ENCODE results near the gene GUCY2F.

Gene GUCY2F

DNA sequence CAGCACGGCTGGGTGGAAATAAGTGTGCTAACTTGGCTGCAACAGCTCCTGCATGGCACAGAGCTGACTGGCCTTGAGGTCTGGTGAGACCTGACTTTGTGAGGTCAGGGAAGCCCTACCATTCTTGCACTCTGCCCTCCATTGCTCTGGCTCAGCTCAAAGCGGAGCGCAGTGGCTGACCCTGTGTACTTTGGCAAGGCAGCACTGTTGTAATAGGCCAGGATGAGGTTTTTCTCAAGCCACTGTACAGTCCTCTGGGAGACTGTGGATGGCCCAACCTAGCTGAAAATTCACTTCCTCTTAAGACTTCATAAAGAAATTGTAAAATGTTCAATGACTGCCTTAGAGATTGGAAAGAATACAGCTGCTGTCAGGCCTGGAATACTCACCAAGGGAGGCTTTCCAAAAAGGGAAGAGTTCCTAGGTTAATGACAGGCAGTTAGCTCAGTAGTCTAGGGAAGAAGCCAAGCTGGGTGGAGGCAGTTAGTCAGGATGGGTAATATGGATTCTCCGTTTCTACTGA, 129.8 kb downstream of the GUCY2F start:
- FAIRE-seq, result no peak
- no peak for DNase-seq (ENCODE audit: insufficient read length, low spot score)

DNA sequence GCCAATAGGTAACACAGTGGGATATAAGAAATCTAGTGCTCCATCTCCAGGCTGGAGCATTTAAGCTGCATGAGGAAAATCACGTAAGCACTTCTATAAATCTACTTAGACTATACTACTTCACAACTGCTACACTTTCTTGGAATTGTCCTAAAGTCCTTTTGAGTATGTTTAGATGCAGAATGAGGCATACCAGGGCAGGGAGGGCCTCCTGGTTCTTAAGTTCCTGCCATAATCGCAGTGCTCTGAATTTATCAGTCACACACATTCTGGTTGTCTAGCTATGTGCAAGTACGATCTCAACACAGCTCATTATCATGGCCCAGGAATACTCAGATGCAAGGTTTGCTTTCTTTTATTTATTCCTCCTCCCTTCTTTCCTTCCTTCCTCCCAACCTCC, 130.3 kb downstream of the GUCY2F start:
- no peak for DNase-seq (ENCODE audit: insufficient read length, low spot score)
- no peak for FAIRE-seq
- TF ChIP-seq PAX5 (IDR thresholded peaks at IDR 0.05; ENCODE audit: insufficient read depth, low read length, severe bottlenecking), result no peak
- TF ChIP-seq POLR2A (IDR thresholded peaks at IDR 0.05; ENCODE audit: low read depth, low read length), result no peak
- TF ChIP-seq POLR2AphosphoS5 (IDR thresholded peaks at IDR 0.05; ENCODE audit: low read depth, low read length), result no peak
- TF ChIP-seq TAF1 (IDR thresholded peaks at IDR 0.05; ENCODE audit: low read depth, low read length), result no peak
- TF ChIP-seq SPI1 (IDR thresholded peaks at IDR 0.05; ENCODE audit: low read depth, low read length), result no peak
- no peak for TF ChIP-seq POU2F2 (IDR thresholded peaks at IDR 0.05; ENCODE audit: low read depth, low read length)

More for the DNA sequence above, 129.8 kb downstream of the GUCY2F start:
- TF ChIP-seq POLR2A (IDR thresholded peaks at IDR 0.05; ENCODE audit: low read depth, low read length), result no peak
- no peak for TF ChIP-seq PAX5 (IDR thresholded peaks at IDR 0.05; ENCODE audit: insufficient read depth, low read length, severe bottlenecking)
- TF ChIP-seq TAF1 (IDR thresholded peaks at IDR 0.05; ENCODE audit: low read depth, low read length), result no peak
- no peak for TF ChIP-seq POU2F2 (IDR thresholded peaks at IDR 0.05; ENCODE audit: low read depth, low read length)
- TF ChIP-seq SPI1 (IDR thresholded peaks at IDR 0.05; ENCODE audit: low read depth, low read length), result no peak
- no peak for TF ChIP-seq POLR2AphosphoS5 (IDR thresholded peaks at IDR 0.05; ENCODE audit: low read depth, low read length)

DNA sequence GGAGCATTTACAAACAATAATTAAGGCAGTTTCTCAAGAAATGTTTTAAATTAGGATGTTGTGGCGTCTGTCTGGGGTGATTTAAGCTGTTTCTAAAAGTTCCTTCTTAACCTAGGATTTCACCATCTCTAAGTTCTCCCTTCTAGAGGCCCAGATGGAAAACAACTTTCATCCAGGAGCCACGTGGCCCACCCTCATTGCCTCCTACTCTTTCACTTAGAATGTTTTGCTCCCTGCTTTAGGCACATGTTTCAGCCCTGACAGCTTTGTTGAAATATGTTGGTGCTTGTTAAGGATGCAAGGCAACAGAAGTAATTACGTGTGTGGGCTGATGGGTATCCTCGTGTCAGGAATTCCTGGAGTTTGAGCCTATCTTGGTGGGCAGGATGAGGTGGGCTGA, 131.3 kb downstream of the GUCY2F start:
- no peak for FAIRE-seq
- DNase-seq (ENCODE audit: insufficient read length, low spot score), result no peak
- TF ChIP-seq POLR2A (IDR thresholded peaks at IDR 0.05; ENCODE audit: low read depth, low read length) (no peak), PAX5 (IDR thresholded peaks at IDR 0.05; ENCODE audit: insufficient read depth, low read length, severe bottlenecking) (no peak), POLR2AphosphoS5 (IDR thresholded peaks at IDR 0.05; ENCODE audit: low read depth, low read length) (no peak), SPI1 (IDR thresholded peaks at IDR 0.05; ENCODE audit: low read depth, low read length) (no peak), TAF1 (IDR thresholded peaks at IDR 0.05; ENCODE audit: low read depth, low read length) (no peak), POU2F2 (IDR thresholded peaks at IDR 0.05; ENCODE audit: low read depth, low read length) (no peak)

DNA sequence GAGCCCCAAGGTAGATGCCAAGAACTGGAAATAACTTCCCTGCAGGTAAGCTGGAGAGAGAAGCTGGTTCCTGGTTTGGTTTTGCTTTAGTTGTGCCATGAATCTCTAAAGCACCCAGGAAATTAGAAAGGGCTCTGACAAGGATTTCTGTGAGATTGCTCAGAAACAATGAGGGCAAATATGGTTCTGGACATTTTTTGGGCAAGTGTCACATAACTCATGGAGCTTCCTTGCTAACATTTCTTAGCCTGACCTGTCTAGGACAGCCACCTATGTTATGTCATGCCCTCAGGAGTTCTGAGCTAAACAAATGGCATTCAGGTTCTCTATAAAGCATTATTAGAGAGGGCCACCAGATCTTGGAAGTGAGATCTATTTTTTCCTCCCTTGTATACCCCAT, 131.8 kb downstream of the GUCY2F start:
- TF ChIP-seq PAX5 (IDR thresholded peaks at IDR 0.05; ENCODE audit: insufficient read depth, low read length, severe bottlenecking), result no peak
- DNase-seq (ENCODE audit: insufficient read length, low spot score), result no peak
- FAIRE-seq, result no peak

DNA sequence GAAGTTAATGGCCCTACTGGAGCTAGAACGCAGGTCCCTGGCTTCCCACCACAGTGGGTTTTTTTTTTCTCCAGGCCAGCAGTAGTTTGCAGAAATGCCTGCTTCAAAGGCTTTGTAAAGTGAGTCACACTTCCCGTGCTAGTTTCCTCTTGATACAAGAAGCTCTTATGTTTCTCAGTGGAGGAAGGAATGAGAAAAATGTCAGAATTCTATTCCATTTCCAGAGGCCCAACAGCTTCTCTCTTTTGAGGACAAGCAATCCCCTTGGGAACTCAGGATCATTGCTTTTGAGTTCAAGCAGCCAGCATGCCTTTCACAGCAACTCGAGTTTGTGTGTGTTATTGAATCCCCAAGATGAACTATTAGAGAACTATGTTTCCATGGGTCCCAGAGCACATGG, 134.3 kb downstream of the GUCY2F start:
- DNase-seq (ENCODE audit: insufficient read length, low spot score) (no peak), FAIRE-seq (no peak)
- TF ChIP-seq PAX5 (IDR thresholded peaks at IDR 0.05; ENCODE audit: insufficient read depth, low read length, severe bottlenecking) (no peak), POLR2A (IDR thresholded peaks at IDR 0.05; ENCODE audit: low read depth, low read length) (no peak), POLR2AphosphoS5 (IDR thresholded peaks at IDR 0.05; ENCODE audit: low read depth, low read length) (no peak), TAF1 (IDR thresholded peaks at IDR 0.05; ENCODE audit: low read depth, low read length) (no peak), POU2F2 (IDR thresholded peaks at IDR 0.05; ENCODE audit: low read depth, low read length) (no peak), SPI1 (IDR thresholded peaks at IDR 0.05; ENCODE audit: low read depth, low read length) (no peak)

DNA sequence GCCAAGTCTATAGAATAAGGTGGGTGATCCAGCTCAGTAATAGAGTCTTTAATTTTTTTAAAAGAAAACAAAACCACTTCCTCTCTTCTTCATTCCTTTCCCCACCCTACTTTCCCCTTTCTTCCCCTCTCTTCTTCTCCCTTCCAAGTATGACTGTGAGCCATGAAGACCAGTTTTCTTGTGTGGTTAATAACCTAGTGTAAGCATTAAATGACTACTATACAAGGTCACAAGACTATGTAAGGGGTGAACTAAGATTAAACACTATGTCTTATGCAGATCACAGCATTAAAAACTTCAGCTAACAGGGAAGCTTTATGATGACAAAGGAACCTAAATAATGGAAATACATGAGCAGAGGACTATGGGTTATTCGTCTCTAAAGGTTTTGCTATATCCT, 135.4 kb downstream of the GUCY2F start:
- DNase-seq (ENCODE audit: insufficient read length, low spot score) (no peak), FAIRE-seq (no peak)
- TF ChIP-seq POU2F2 (IDR thresholded peaks at IDR 0.05; ENCODE audit: low read depth, low read length) (no peak), SPI1 (IDR thresholded peaks at IDR 0.05; ENCODE audit: low read depth, low read length) (no peak), POLR2AphosphoS5 (IDR thresholded peaks at IDR 0.05; ENCODE audit: low read depth, low read length) (no peak), POLR2A (IDR thresholded peaks at IDR 0.05; ENCODE audit: low read depth, low read length) (no peak), PAX5 (IDR thresholded peaks at IDR 0.05; ENCODE audit: insufficient read depth, low read length, severe bottlenecking) (no peak), TAF1 (IDR thresholded peaks at IDR 0.05; ENCODE audit: low read depth, low read length) (no peak)

DNA sequence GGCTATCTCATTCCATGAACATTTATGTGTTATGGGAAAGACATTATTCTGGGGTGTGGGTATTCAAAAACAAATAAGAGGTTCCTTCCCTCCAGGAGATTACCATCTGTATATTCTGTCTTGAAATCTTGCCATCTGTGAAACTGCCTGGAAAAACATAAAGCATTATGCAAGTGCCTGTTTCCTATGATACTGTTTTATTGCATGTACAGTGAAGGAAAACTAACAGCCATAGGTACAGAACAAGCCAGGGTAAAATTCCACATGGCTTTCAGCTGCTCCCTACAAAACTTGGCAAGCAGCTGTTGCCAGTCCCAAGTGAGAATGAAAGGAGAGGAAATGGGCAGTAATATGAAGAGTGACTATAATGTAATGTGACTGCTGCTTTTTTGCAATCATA, 136.0 kb downstream of the GUCY2F start:
- FAIRE-seq (no peak), DNase-seq (ENCODE audit: insufficient read length, low spot score) (no peak)
- no peak for TF ChIP-seq POLR2A (IDR thresholded peaks at IDR 0.05; ENCODE audit: low read depth, low read length)
- no peak for TF ChIP-seq POU2F2 (IDR thresholded peaks at IDR 0.05; ENCODE audit: low read depth, low read length)
- no peak for TF ChIP-seq TAF1 (IDR thresholded peaks at IDR 0.05; ENCODE audit: low read depth, low read length)
- TF ChIP-seq PAX5 (IDR thresholded peaks at IDR 0.05; ENCODE audit: insufficient read depth, low read length, severe bottlenecking), result no peak
- no peak for TF ChIP-seq SPI1 (IDR thresholded peaks at IDR 0.05; ENCODE audit: low read depth, low read length)
- TF ChIP-seq POLR2AphosphoS5 (IDR thresholded peaks at IDR 0.05; ENCODE audit: low read depth, low read length), result no peak

DNA sequence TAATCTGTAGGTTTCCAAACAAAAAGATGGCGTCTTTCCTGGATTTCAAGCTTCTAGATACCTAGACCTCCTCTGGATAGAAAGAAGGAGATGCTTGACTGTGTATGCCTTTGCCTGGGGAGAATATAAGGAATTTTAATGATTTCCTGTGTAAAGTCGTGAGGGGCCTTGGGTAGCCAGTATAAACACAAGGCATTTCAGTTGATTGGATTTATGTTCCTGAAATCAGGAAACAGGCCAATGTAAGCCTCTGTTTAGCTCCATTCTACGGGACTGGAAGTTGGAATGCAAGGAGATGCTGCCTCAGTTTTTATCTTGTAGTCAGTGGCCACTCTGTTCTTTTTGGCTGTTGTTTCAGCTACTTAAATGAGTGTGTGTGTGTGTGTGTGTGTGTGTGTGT, 137.2 kb downstream of the GUCY2F start:
- no peak for TF ChIP-seq POU2F2 (IDR thresholded peaks at IDR 0.05; ENCODE audit: low read depth, low read length)
- TF ChIP-seq TAF1 (IDR thresholded peaks at IDR 0.05; ENCODE audit: low read depth, low read length), result no peak
- TF ChIP-seq PAX5 (IDR thresholded peaks at IDR 0.05; ENCODE audit: insufficient read depth, low read length, severe bottlenecking), result no peak
- no peak for TF ChIP-seq POLR2A (IDR thresholded peaks at IDR 0.05; ENCODE audit: low read depth, low read length)
- no peak for DNase-seq (ENCODE audit: insufficient read length, low spot score)
- FAIRE-seq, result no peak

DNA sequence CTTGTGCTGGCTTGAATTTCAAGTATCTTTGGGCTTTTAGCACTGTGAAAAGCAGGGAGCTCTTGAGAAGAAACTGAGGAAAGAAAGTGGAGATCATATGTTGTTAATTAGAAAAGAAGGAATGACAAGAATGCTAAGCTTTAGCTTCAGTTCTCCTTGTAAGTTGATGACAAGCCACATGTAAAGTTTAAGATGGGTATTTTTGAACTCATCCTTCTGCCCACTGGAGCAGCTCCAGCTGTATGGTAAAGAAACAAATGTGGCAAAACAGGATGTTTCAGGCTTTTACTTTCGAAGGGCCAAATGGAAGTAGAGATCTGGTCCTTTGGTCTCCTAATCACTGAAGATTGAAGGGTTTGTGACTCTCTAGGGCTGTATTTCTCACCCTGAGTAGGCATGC, 137.8 kb downstream of the GUCY2F start:
- no peak for DNase-seq (ENCODE audit: insufficient read length, low spot score)
- FAIRE-seq, result no peak
- TF ChIP-seq SPI1 (IDR thresholded peaks at IDR 0.05; ENCODE audit: low read depth, low read length) (no peak), POLR2A (IDR thresholded peaks at IDR 0.05; ENCODE audit: low read depth, low read length) (no peak), PAX5 (IDR thresholded peaks at IDR 0.05; ENCODE audit: insufficient read depth, low read length, severe bottlenecking) (no peak), TAF1 (IDR thresholded peaks at IDR 0.05; ENCODE audit: low read depth, low read length) (no peak), POU2F2 (IDR thresholded peaks at IDR 0.05; ENCODE audit: low read depth, low read length) (no peak), POLR2AphosphoS5 (IDR thresholded peaks at IDR 0.05; ENCODE audit: low read depth, low read length) (no peak)

DNA sequence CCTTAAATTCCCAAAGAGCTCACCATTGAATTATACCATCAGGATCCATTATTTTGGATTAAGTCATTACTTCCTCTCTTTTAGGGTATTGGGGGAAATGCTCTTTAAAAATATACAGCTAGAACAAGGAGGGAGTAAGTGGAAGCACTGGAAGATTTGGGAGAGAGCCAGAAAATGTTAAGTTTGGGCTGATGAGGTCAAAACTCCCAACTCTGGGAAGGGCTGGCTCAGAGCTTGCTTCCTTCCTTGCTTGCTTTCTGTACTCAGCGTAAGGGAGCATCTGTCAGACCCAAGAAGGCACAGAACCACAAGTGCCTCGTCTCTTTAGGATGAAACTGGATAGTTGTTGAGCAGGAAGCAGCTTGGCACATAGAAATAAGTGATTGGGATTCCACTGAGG, 138.2 kb downstream of the GUCY2F start:
- TF ChIP-seq POU2F2 (IDR thresholded peaks at IDR 0.05; ENCODE audit: low read depth, low read length), result no peak
- TF ChIP-seq TAF1 (IDR thresholded peaks at IDR 0.05; ENCODE audit: low read depth, low read length), result no peak
- TF ChIP-seq POLR2A (IDR thresholded peaks at IDR 0.05; ENCODE audit: low read depth, low read length), result no peak
- TF ChIP-seq PAX5 (IDR thresholded peaks at IDR 0.05; ENCODE audit: insufficient read depth, low read length, severe bottlenecking), result no peak
- no peak for TF ChIP-seq POLR2AphosphoS5 (IDR thresholded peaks at IDR 0.05; ENCODE audit: low read depth, low read length)
- no peak for TF ChIP-seq SPI1 (IDR thresholded peaks at IDR 0.05; ENCODE audit: low read depth, low read length)
- DNase-seq (ENCODE audit: insufficient read length, low spot score) (no peak), FAIRE-seq (no peak)
